ENCODE measurements around the gene SAP30.

Gene SAP30

GRCh38 chr4:173415885-173416653 lies 45.3 kb downstream of the SAP30 start:
- peak; percentile 66 for DNase-seq

DNA sequence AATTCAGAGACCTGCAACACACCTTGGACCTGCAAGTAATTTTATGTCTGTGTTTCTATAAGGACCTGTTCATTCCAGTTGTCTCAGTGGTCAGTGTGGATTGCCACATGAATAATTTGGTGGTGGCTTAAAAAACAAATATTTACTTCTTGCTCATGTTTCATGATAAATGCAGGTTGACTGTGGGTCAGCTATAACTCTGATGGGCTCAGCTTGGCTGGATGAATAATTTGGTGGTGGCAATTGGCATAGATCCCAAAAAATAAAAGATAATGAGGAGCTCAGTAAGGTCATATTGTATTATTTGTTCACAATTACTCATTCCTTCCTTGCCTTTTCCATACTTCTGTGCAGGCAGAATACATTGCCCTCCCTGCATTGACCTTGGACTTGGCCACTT lies 47.1 kb downstream of the SAP30 start:
- no peak for DNase-seq

- DNase-seq: peak; percentile 1
Measured at GRCh38 chr4:173418639-173419038, 47.9 kb downstream of the SAP30 start.

GRCh38 chr4:173420324-173420752 lies 49.6 kb downstream of the SAP30 start:
- DNase-seq: no peak

DNA sequence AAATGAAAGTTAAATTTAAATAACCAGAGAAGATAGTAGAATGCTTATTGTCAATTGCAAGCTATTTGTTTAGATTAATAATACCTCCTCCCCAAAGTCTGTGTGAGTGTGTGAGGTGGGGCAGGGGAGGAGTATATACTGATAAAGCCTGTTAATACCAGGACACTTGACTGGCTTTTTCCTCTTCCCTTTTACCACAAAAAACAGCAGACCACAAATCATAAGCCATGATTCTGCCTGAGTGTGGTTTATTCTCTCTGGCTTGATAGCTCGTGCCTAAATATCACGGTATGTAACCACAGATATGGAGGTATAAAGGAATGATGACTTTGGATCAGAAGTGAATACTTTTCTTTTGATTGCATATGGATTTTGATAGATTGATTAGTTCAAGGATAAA lies 50.0 kb downstream of the SAP30 start:
- DNase-seq: no peak

GRCh38 chr4:173424899-173425805 lies 54.4 kb downstream of the SAP30 start:
- DNase-seq: no peak

GRCh38 chr4:173426064-173426463 lies 55.3 kb downstream of the SAP30 start:
- DNase-seq: no peak
